GM12878 (cell line): ENCODE data around the gene RPTN. TPM values are rescaled to one million over a fixed set of nuclear protein-coding genes. Genes with fewer than 3 reads are reported as not detected.

Experiments used
- ATAC-seq: fragments of 200-7000 bp; cut with Tn5 transposase; 3 replicates; pipeline ENCODE4 v1.9.1; 2020; ENCODE audit warnings: mild to moderate bottlenecking, moderate library complexity
- BruUV-seq: library from RNA; stranded (reverse); fragments of 400-500 nt; replicated peaks from 2 replicates; lab custom pipeline; 2021; lab: Mats Ljungman, UMichigan
- CTCF ChIA-PET: fragments of 300-600 bp; sonication (Branson Sonifier 250); formaldehyde crosslinking; extraction: SDS; loops from one replicate; lab custom pipeline; 2021; ENCODE audit warnings: inconsistent platforms; lab: Yijun Ruan, JAX
- POLR2A ChIA-PET: fragments of 350-600 bp; formaldehyde crosslinking; extraction: SDS; loops from one replicate; lab custom pipeline; 2021; ENCODE audit warnings: inconsistent platforms; lab: Charles Lee
- RAD21 ChIA-PET: fragments of 300-600 bp; sonication (Branson Sonifier 250); formaldehyde crosslinking; loops from one replicate; lab custom pipeline; 2023; ENCODE audit warnings: antibody characterized with exemption; ENCODE audit not compliant: unreplicated experiment; lab: Charles Lee
- SMC1A ChIA-PET: fragments of 300-600 bp; sonication (Branson Sonifier 250); formaldehyde crosslinking; loops from one replicate; lab custom pipeline; 2023; ENCODE audit not compliant: unreplicated experiment, uncharacterized antibody; lab: Charles Lee
- DNase-seq: peaks from one replicate; pipeline ENCODE4 v3.0.0-alpha.2; 2011; ENCODE audit warnings: low read depth, low spot score
- FAIRE-seq: peaks from 3 replicates; lab custom pipeline; 2011; peaks lifted over from hg19 to GRCh38; lab: Jason Lieb, UNC
- H2AFZ ChIP-seq: 2 replicates; pipeline ENCODE4 v1.6.0; 2011; ENCODE audit warnings: low read depth, low read length, control low read depth; ENCODE audit not compliant: control insufficient read depth
- H3K27ac ChIP-seq: 2 replicates; pipeline ENCODE4 v1.5.1; 2011; ENCODE audit warnings: control low read depth; ENCODE audit not compliant: control insufficient read depth, insufficient read depth
- H3K27me3 ChIP-seq, 2 experiments: replicated peaks in 1 of 2; 2 replicates each; pipeline versions ENCODE4 v1.6.0 to v1.6.1; 2011; ENCODE audit warnings: low read length in 1 of 2; ENCODE audit not compliant: control insufficient read depth in 2 of 2, insufficient read depth in 2 of 2
- H3K36me3 ChIP-seq, 2 experiments: 2 replicates each; pipeline ENCODE4 v1.5.1; 2011; ENCODE audit warnings: low read length in 1 of 2; ENCODE audit not compliant: control insufficient read depth in 2 of 2, insufficient read depth in 2 of 2
- H3K4me1 ChIP-seq: 2 replicates; pipeline ENCODE4 v1.6.1; 2011; ENCODE audit warnings: mild to moderate bottlenecking, low read length, moderate library complexity, mixed read lengths; ENCODE audit not compliant: control insufficient read depth, insufficient read depth
- H3K4me2 ChIP-seq: 2 replicates; pipeline ENCODE4 v1.6.0; 2011; ENCODE audit warnings: control low read depth; ENCODE audit not compliant: control insufficient read depth, insufficient read depth
- H3K4me3 ChIP-seq: fragments of 200-600 bp; sonication (generic); 2 replicates; pipeline ENCODE4 v1.5.1; 2016
- H3K79me2 ChIP-seq: 2 replicates; pipeline ENCODE4 v1.6.0; 2011; ENCODE audit warnings: low read length; ENCODE audit not compliant: control insufficient read depth, insufficient read depth
- H3K9ac ChIP-seq: 2 replicates; pipeline ENCODE4 v1.8.0; 2011; ENCODE audit warnings: low read length, control low read depth, mixed read lengths; ENCODE audit not compliant: control insufficient read depth, insufficient read depth
- H3K9me3 ChIP-seq: replicated peaks from 3 replicates; pipeline ENCODE4 v1.5.1; 2011; ENCODE audit warnings: mild to moderate bottlenecking, low read length; ENCODE audit not compliant: control insufficient read depth, insufficient read depth
- H4K20me1 ChIP-seq: 2 replicates; pipeline ENCODE4 v1.6.0; 2011; ENCODE audit not compliant: control insufficient read depth, insufficient read depth
- ASH2L ChIP-seq: fragments of 300-600, 200-600 bp; sonication (generic); IDR thresholded peaks from 2 replicates; pipeline ENCODE4 v1.6.1; 2017; ENCODE audit warnings: low read depth, mild to moderate bottlenecking, borderline replicate concordance
- CBX5 ChIP-seq: sonication (generic); IDR thresholded peaks from 2 replicates; pipeline ENCODE4 v1.6.1; 2016; ENCODE audit warnings: low read depth, moderate library complexity, mild to moderate bottlenecking, inconsistent platforms
- EED ChIP-seq: sonication (generic); IDR thresholded peaks from 2 replicates; pipeline ENCODE4 v1.6.1; 2016; ENCODE audit warnings: antibody characterized with exemption, low read depth
- EGR1 ChIP-seq, 2 experiments: IDR thresholded peaks; 1 replicate in 1 of 2; 2 replicates in 1 of 2; pipeline ENCODE4 v1.6.1; 2011 to 2012; ENCODE audit warnings: low read depth in 2 of 2, low read length in 2 of 2, borderline replicate concordance in 1 of 2, mild to moderate bottlenecking in 1 of 2, moderate library complexity in 1 of 2
- EZH2 ChIP-seq: IDR thresholded peaks from 2 replicates; pipeline ENCODE4 v1.6.1; 2012; ENCODE audit warnings: low read depth, mild to moderate bottlenecking, control low read depth, inconsistent platforms, low read length, borderline replicate concordance; ENCODE audit not compliant: control insufficient read depth
- HCFC1 ChIP-seq: fragments of 150-350 bp; IDR thresholded peaks from 2 replicates; pipeline ENCODE4 v1.6.1; 2014; ENCODE audit warnings: low read length
- IKZF2 ChIP-seq, 2 experiments: fragments of 450-650 bp; IDR thresholded peaks; 2 replicates each; pipeline ENCODE4 v1.6.1; 2017; ENCODE audit warnings: mild to moderate bottlenecking in 2 of 2, moderate library complexity in 2 of 2
- NBN ChIP-seq: fragments of 450-650 bp; IDR thresholded peaks from 2 replicates; pipeline ENCODE4 v1.6.1; 2016
- POLR2AphosphoS5 ChIP-seq: IDR thresholded peaks from 2 replicates; pipeline ENCODE4 v1.6.1; 2011; ENCODE audit warnings: mild to moderate bottlenecking, low read length, inconsistent platforms
- RAD51 ChIP-seq: fragments of 450-650 bp; IDR thresholded peaks from 2 replicates; pipeline ENCODE4 v1.6.1; 2016; ENCODE audit warnings: moderate library complexity, mild to moderate bottlenecking, inconsistent platforms
- SREBF2 ChIP-seq: IDR thresholded peaks from 2 replicates; pipeline ENCODE4 v1.6.1; 2012; ENCODE audit warnings: mild to moderate bottlenecking, low read length
- TAF1 ChIP-seq: IDR thresholded peaks from 2 replicates; pipeline ENCODE4 v1.6.1; 2011; ENCODE audit warnings: mild to moderate bottlenecking, low read depth, low read length, borderline replicate concordance
- ZNF207 ChIP-seq: fragments of 450-650 bp; IDR thresholded peaks from 2 replicates; pipeline ENCODE4 v1.6.1; 2014; ENCODE audit warnings: antibody characterized with exemption, mild to moderate bottlenecking, borderline replicate concordance
- WGBS: methylation state at CpG from one replicate; pipeline ENCODE4 v1.1.6; 2016; ENCODE audit warnings: low lambda C conversion rate; ENCODE audit not compliant: insufficient replicate concordance, insufficient coverage; ENCODE audit errors: missing lambda C conversion rate; 5-methylcytosine and 5-hydroxymethylcytosine counted together
- in situ Hi-C: fragments of 300-500 bp; cut with MboI; formaldehyde crosslinking; loops from 9 replicates; pipeline ENCODE4 v1.14.3; 2018; ENCODE audit warnings: mixed read lengths
- intact Hi-C: fragments of 100-400 bp; cut with micrococcal nuclease; formaldehyde crosslinking; loops from one replicate; pipeline ENCODE4 v1.14.2; 2022; ENCODE audit not compliant: unreplicated experiment
- polyA plus RNA-seq, 11 experiments: library from polyadenylated mRNA; depleted of rRNA in 4 of 11; unstranded in 6 of 11; stranded (reverse) in 5 of 11; fragments of >200 nt; fragmentation: Nextera tagmentation in 4 of 11; fragmentation: Illumina TruSeq in 1 of 11; extraction: Ambion mirVana in 4 of 11; extraction: Trizol in 1 of 11; gene quantifications; 1 replicate in 1 of 11; 2 replicates in 10 of 11; pipeline versions ENCODE4 v1.2.1 to v1.2.3, GENCODE V29; 2011 to 2016; ENCODE audit warnings: inconsistent platforms in 2 of 11, missing spikeins in 2 of 11, low read depth in 1 of 11
- total RNA-seq, 4 experiments: library from RNA; depleted of rRNA in 3 of 4; stranded (reverse); fragments of >200 nt in 3 of 4; fragmentation: Illumina TruSeq in 1 of 4; extraction: Trizol in 1 of 4; gene quantifications; 2 replicates each; pipeline versions ENCODE4 v1.2.1 to v1.2.3, GENCODE V29; 2013 to 2021
- TF ChIP-seq, protein P1 (sequence below): fragments of 450-650 bp; conservative IDR thresholded peaks from 2 replicates; pipeline ENCODE4 v1.6.1; 2017; ENCODE audit warnings: mild to moderate bottlenecking, moderate library complexity
- TF ChIP-seq, protein P2 (sequence below): IDR thresholded peaks from 2 replicates; pipeline ENCODE4 v1.6.1; 2011; ENCODE audit warnings: low read depth, low read length, improper control_type of control experiment, borderline replicate concordance
- TF ChIP-seq, protein P3 (sequence below): fragments of 450-650 bp; IDR thresholded peaks from 2 replicates; pipeline ENCODE4 v1.6.1; 2016; ENCODE audit warnings: mild to moderate bottlenecking, moderate library complexity, borderline replicate concordance

Gene RPTN
- total and polyA plus RNA-seq, 10 of the 15 experiments (the other 5 are each of a cell fraction or from before 2014, with no cell fraction given): not detected

DNA sequence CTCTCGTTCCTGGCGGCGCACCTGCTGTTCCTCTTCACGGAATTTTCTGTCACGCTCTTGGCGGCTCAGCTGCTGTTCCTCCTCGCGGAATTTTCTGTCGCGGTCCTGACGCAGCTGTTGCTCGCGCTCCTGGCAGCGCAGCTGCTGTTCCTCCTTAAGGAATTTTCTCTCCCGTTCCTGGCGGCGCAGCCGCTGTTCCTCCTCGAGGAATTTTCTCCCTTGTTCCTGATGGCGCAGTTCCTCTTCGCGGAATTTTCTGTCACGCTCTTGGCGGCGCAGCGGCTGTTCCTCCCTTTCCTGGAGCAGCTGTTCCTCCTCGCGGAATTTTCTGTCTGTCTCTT lies 50.2 kb downstream of the RPTN start:
- in situ Hi-C loops: no loop called here
- DNase-seq: no peak
- BruUV-seq: no TSS peak
- TF ChIP-seq, protein P1, sequence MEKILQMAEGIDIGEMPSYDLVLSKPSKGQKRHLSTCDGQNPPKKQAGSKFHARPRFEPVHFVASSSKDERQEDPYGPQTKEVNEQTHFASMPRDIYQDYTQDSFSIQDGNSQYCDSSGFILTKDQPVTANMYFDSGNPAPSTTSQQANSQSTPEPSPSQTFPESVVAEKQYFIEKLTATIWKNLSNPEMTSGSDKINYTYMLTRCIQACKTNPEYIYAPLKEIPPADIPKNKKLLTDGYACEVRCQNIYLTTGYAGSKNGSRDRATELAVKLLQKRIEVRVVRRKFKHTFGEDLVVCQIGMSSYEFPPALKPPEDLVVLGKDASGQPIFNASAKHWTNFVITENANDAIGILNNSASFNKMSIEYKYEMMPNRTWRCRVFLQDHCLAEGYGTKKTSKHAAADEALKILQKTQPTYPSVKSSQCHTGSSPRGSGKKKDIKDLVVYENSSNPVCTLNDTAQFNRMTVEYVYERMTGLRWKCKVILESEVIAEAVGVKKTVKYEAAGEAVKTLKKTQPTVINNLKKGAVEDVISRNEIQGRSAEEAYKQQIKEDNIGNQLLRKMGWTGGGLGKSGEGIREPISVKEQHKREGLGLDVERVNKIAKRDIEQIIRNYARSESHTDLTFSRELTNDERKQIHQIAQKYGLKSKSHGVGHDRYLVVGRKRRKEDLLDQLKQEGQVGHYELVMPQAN: no peak
- TF ChIP-seq EZH2 (no peak), SREBF2 (no peak), EGR1 (IDR thresholded peaks at IDR 0.05; ENCODE audit: borderline replicate concordance in 1 of 2, low read depth in 2 of 2, low read length in 2 of 2) (no peak), RAD51 (no peak), NBN (no peak), TAF1 (no peak), ASH2L (no peak), HCFC1 (no peak), IKZF2 (IDR thresholded peaks at IDR 0.05) (no peak), EED (no peak), POLR2AphosphoS5 (no peak), CBX5 (no peak), ZNF207 (no peak)
- TF ChIP-seq, protein P2, sequence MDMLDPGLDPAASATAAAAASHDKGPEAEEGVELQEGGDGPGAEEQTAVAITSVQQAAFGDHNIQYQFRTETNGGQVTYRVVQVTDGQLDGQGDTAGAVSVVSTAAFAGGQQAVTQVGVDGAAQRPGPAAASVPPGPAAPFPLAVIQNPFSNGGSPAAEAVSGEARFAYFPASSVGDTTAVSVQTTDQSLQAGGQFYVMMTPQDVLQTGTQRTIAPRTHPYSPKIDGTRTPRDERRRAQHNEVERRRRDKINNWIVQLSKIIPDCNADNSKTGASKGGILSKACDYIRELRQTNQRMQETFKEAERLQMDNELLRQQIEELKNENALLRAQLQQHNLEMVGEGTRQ: no peak
- TF ChIP-seq, protein P3, sequence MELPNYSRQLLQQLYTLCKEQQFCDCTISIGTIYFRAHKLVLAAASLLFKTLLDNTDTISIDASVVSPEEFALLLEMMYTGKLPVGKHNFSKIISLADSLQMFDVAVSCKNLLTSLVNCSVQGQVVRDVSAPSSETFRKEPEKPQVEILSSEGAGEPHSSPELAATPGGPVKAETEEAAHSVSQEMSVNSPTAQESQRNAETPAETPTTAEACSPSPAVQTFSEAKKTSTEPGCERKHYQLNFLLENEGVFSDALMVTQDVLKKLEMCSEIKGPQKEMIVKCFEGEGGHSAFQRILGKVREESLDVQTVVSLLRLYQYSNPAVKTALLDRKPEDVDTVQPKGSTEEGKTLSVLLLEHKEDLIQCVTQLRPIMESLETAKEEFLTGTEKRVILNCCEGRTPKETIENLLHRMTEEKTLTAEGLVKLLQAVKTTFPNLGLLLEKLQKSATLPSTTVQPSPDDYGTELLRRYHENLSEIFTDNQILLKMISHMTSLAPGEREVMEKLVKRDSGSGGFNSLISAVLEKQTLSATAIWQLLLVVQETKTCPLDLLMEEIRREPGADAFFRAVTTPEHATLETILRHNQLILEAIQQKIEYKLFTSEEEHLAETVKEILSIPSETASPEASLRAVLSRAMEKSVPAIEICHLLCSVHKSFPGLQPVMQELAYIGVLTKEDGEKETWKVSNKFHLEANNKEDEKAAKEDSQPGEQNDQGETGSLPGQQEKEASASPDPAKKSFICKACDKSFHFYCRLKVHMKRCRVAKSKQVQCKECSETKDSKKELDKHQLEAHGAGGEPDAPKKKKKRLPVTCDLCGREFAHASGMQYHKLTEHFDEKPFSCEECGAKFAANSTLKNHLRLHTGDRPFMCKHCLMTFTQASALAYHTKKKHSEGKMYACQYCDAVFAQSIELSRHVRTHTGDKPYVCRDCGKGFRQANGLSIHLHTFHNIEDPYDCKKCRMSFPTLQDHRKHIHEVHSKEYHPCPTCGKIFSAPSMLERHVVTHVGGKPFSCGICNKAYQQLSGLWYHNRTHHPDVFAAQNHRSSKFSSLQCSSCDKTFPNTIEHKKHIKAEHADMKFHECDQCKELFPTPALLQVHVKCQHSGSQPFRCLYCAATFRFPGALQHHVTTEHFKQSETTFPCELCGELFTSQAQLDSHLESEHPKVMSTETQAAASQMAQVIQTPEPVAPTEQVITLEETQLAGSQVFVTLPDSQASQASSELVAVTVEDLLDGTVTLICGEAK: no peak

More for the DNA sequence above, 50.2 kb downstream of the RPTN start:
- WGBS: 91% methylated on average over 23 of the region's 28 CpGs
- no peak overlapping the region for H3K27ac ChIP-seq
- H3K27me3 ChIP-seq: peaks cover 19 to 41% of the 10 kb centered on the region in 2 experiments
- intact Hi-C loops: no loop called here
- RAD21 ChIA-PET: no interaction called here
- no peak overlapping the region for H3K4me2 ChIP-seq
- ATAC-seq (no peak), FAIRE-seq (no peak)
- no peak overlapping the region for H2AFZ ChIP-seq
- H3K79me2 ChIP-seq: no peaks in the 10 kb centered on the region
- peaks cover 5% of the 10 kb centered on the region for H3K4me1 ChIP-seq
- no peak overlapping the region for H3K9ac ChIP-seq
- no peaks in the 10 kb centered on the region; the same call in 2 of the 3 replicates for H3K9me3 ChIP-seq
- SMC1A ChIA-PET: no interaction called here
- H4K20me1 ChIP-seq: no peaks in the 10 kb centered on the region; the same call in 1 of the 2 replicates
- no peaks in the 10 kb centered on the region for H3K36me3 ChIP-seq
- POLR2A ChIA-PET: no interaction called here
- no peak overlapping the region for H3K4me3 ChIP-seq
- CTCF ChIA-PET: no interaction called here
